T-helper 1 cell treated with Interleukin-12 subunit alpha and Interleukin-12 subunit beta and Interleukin-4 antibody, amounts not matched to agents 30 ng/mL and 1 ng/mL, for 36 hours (primary cell): ENCODE results near the gene CALHM5. TPM values are rescaled to one million over a fixed set of nuclear protein-coding genes. Genes with fewer than 3 reads are reported as not detected.

ENCODE experiments used
- total RNA-seq: library from RNA; stranded (reverse); gene quantifications from 2 replicates; pipeline ENCODE4 v1.2.3, GENCODE V29; 2022

Gene CALHM5
- total RNA-seq, 1 donor from 2014 or later: not detected

Other genes starting within 250 kb of the CALHM5 start
- gene TSPYL1, start 231.7 kb upstream of the CALHM5 start, total RNA-seq: 42.8 and 43.5 TPM in 2 replicates
- 2.6 and 4.0 TPM in 2 replicates for gene DSE, start 140.7 kb upstream of the CALHM5 start, total RNA-seq
- gene CALHM6, start 50.3 kb upstream of the CALHM5 start, total RNA-seq: 86.6 and 89.1 TPM in 2 replicates
- gene TRAPPC3L, start 34.0 kb downstream of the CALHM5 start, total RNA-seq: not detected in 2 replicates
- not detected in 2 replicates for gene CALHM4, start 42.1 kb downstream of the CALHM5 start, total RNA-seq
- 35.9 and 40.8 TPM in 2 replicates for gene RWDD1, start 59.9 kb downstream of the CALHM5 start, total RNA-seq
- gene RSPH4A, start 104.8 kb downstream of the CALHM5 start, total RNA-seq: 0.29 and 0.37 TPM in 2 replicates
- 15.7 and 18.8 TPM in 2 replicates for gene ZUP1, start 157.1 kb downstream of the CALHM5 start, total RNA-seq
- gene KPNA5, start 169.6 kb downstream of the CALHM5 start, total RNA-seq: 9.2 and 9.8 TPM in 2 replicates